KMS-11 (cell line): ENCODE data around the gene ANKRD55.
"Not testable (repeated sequence)": the region's sequence is repeated elsewhere in the genome, so short reads cannot be mapped to it uniquely, and the experiment has no call there.

ENCODE experiments used
- H2AFZ ChIP-seq: fragments of 200-600 bp; sonication (generic); 2 replicates; pipeline ENCODE4 v1.6.1; 2016; ENCODE audit warnings: antibody characterized with exemption, mixed run types, low read depth
- H3K27ac ChIP-seq: fragments of 200-600 bp; sonication (generic); 2 replicates; pipeline ENCODE4 v1.6.1; 2016; ENCODE audit warnings: mild to moderate bottlenecking, mixed run types
- H3K27me3 ChIP-seq: fragments of 200-600 bp; sonication (generic); 2 replicates; pipeline ENCODE4 v1.6.1; 2017; ENCODE audit warnings: mild to moderate bottlenecking, low read depth, mixed run types, moderate library complexity; ENCODE audit not compliant: insufficient read depth
- H3K36me3 ChIP-seq: fragments of 200-600 bp; sonication (generic); 2 replicates; pipeline ENCODE4 v1.6.1; 2017; ENCODE audit warnings: mild to moderate bottlenecking, mixed run types; ENCODE audit not compliant: insufficient read depth
- H3K4me1 ChIP-seq: fragments of 200-600 bp; sonication (generic); 2 replicates; pipeline ENCODE4 v1.6.1; 2016; ENCODE audit warnings: mild to moderate bottlenecking, low read depth, mixed run types; ENCODE audit not compliant: poor library complexity, severe bottlenecking
- H3K4me2 ChIP-seq: fragments of 200-600 bp; sonication (generic); 2 replicates; pipeline ENCODE4 v1.7.0; 2016; ENCODE audit warnings: mild to moderate bottlenecking, mixed run types
- H3K4me3 ChIP-seq: fragments of 200-600 bp; sonication (generic); IDR thresholded peaks from 2 replicates; pipeline ENCODE4 v1.6.1; 2017; ENCODE audit warnings: low read depth, low read length, mixed read lengths; ENCODE audit not compliant: insufficient read depth
- H3K79me2 ChIP-seq: fragments of 200-600 bp; sonication (generic); 2 replicates; pipeline ENCODE4 v1.6.1; 2016; ENCODE audit warnings: low read depth, mixed run types; ENCODE audit not compliant: insufficient read depth
- H3K9ac ChIP-seq: fragments of 200-600 bp; sonication (generic); 2 replicates; pipeline ENCODE4 v1.6.1; 2016; ENCODE audit warnings: mild to moderate bottlenecking, mixed run types
- H4K20me1 ChIP-seq: fragments of 200-600 bp; sonication (generic); 2 replicates; pipeline ENCODE4 v1.6.1; 2016; ENCODE audit warnings: mild to moderate bottlenecking, mixed run types; ENCODE audit not compliant: insufficient read depth
- TF ChIP-seq, protein P1 (sequence below): fragments of 200-600 bp; sonication (generic); conservative IDR thresholded peaks from 2 replicates; pipeline ENCODE4 v1.6.1; 2017; ENCODE audit warnings: low read depth, mild to moderate bottlenecking, antibody characterized with exemption, low read length, moderate library complexity, mixed read lengths

ANKRD55 gene

DNA sequence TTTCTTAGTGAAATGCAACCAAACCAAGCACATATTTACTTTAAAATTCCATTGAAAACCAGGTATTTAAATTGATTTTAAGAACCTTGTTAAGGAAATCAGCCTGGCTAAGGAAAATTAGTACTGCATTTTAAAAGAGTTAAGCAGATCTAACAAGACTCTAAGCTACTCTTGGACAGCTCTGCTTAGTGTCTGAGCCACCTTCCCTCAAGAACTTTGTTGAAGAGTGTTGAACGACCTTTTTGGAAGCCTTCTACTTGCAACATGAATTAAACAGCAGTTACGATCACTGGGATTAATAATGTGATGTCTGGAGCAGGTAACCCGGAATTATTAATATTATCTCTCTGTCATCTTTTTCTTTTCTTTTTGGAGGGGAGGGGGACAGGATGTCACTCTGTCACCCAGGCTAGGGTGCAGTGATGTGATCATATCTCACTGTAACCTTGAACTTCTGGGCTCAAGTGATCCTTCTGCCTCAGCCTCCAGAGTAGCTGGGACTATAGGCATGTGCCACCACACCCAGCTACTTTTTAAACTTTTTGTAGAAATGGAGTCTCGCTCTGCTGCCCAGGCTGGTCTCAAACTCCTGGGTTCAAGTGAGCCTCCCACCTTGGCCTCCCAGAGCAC is 74.7 kb downstream of the ANKRD55 start:
- Histone ChIP-seq H3K9ac (no peak overlapping the region), H3K4me1 (peaks cover 100% of the 10 kb centered on the region), H3K27me3 (no peaks in the 10 kb centered on the region), H3K36me3 (no peaks in the 10 kb centered on the region), H3K4me2 (peak overlapping the region; percentile 81; the same call in 1 of the 2 replicates), H2AFZ (no peak overlapping the region), H3K79me2 (peaks cover 7% of the 10 kb centered on the region; the same call in 1 of the 2 replicates), H4K20me1 (no peaks in the 10 kb centered on the region), H3K27ac (peak overlapping the region; percentile 96), H3K4me3 (no peak overlapping the region)
- TF ChIP-seq, protein P1, sequence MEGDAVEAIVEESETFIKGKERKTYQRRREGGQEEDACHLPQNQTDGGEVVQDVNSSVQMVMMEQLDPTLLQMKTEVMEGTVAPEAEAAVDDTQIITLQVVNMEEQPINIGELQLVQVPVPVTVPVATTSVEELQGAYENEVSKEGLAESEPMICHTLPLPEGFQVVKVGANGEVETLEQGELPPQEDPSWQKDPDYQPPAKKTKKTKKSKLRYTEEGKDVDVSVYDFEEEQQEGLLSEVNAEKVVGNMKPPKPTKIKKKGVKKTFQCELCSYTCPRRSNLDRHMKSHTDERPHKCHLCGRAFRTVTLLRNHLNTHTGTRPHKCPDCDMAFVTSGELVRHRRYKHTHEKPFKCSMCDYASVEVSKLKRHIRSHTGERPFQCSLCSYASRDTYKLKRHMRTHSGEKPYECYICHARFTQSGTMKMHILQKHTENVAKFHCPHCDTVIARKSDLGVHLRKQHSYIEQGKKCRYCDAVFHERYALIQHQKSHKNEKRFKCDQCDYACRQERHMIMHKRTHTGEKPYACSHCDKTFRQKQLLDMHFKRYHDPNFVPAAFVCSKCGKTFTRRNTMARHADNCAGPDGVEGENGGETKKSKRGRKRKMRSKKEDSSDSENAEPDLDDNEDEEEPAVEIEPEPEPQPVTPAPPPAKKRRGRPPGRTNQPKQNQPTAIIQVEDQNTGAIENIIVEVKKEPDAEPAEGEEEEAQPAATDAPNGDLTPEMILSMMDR = no peak

DNA sequence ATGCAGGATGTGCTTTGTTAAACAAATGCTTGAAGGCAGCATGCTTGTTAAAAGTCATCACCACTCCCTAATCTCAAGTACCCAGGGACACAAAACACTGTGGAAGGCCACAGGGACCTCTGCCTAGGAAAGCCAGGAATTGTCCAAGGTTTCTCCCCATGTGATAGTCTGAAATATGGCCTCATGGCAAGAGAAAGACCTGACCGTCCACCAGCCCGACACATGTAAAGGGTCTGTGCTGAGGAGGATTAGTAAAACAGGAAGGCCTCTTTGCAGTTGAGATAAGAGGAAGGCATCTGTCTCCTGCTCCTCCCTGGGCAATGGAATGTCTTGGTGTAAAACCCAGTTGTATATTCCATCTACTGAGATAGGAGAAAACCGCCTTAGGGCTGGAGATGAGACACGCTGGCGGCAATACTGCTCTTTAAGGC is 75.9 kb downstream of the ANKRD55 start:
- not testable (repeated sequence) for H4K20me1 ChIP-seq
- H3K4me1 ChIP-seq = peaks cover 100% of the 10 kb centered on the region

DNA sequence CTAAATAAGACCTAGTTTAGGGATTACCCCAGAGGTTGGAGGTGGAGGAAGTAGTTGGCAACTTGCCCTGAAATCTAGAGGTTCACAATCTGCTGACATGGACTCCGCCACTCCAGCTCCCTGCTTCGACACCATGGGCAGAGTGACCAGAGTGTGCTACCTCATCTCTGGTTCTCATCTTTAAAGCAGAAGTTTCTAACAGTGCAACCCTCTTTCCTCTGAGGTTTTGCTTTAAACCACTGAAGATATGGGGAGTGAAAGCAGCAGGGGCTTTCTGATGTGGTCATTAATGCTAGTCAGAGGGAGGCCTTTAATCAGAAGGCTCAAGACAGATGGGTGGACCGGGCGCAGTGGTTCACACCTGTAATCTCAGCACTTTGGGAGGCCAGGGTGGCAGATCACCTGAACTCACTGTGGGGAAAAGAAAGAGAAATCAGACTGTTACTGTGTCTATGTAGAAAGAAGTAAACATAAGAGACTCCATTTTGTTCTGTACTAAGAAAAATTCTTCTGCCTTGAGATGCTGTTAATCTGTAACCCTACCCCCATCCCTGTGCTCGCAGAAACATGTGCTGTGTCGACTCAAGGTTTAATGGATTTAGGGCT is 76.4 kb downstream of the ANKRD55 start:
- H3K9ac ChIP-seq = peak overlapping the region; percentile 41; the same call in 1 of the 2 replicates
- H3K79me2 ChIP-seq = peaks cover 13% of the 10 kb centered on the region; the same call in 1 of the 2 replicates
- not testable (repeated sequence) for H4K20me1 ChIP-seq, H3K36me3 ChIP-seq, H3K4me3 ChIP-seq, H2AFZ ChIP-seq, H3K27me3 ChIP-seq
- H3K27ac ChIP-seq = peak overlapping the region; percentile 96
- H3K4me2 ChIP-seq = peak overlapping the region; percentile 81
- H3K4me1 ChIP-seq = peaks cover 100% of the 10 kb centered on the region

More for the DNA sequence above, 75.9 kb downstream of the ANKRD55 start:
- not testable (repeated sequence) for H2AFZ ChIP-seq, H3K4me3 ChIP-seq, H3K27me3 ChIP-seq, H3K36me3 ChIP-seq
- H3K79me2 ChIP-seq = peaks cover 13% of the 10 kb centered on the region; the same call in 1 of the 2 replicates
- H3K4me2 ChIP-seq = peak overlapping the region; percentile 81
- H3K27ac ChIP-seq = peak overlapping the region; percentile 96
- H3K9ac ChIP-seq = peak overlapping the region; percentile 41; the same call in 1 of the 2 replicates

DNA sequence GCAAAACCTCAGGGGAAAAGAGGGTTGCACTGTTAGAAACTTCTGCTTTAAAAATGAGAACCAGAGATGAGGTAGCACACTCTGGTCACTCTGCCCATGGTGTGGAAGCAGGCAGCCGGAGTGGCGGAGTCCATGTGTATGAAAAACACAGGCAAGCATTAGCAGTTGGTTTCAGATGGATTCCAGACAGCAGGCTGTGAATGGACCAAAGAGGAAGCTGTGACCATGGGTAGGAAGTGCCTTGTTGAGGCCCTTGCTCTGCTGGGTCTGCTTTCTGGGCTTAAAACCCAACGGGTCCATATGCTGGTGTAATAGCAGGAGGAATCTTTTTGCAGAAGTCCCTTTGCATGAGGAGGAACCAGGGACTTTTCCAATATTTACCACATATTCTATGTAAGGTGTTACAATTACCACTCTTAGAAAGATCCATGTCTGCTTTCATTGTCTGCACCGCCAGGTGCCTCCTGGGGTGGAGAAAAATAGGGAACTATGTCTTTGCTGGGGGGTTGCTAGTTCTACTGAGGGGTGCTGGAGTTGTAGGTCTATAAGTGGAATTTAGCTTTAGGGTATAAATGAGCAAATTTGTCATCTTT is 77.0 kb downstream of the ANKRD55 start:
- Histone ChIP-seq H4K20me1 (no peaks in the 10 kb centered on the region), H2AFZ (no peak overlapping the region), H3K9ac (peak overlapping the region; percentile 41; the same call in 1 of the 2 replicates), H3K27ac (peak overlapping the region; percentile 96), H3K4me1 (peaks cover 100% of the 10 kb centered on the region), H3K27me3 (no peaks in the 10 kb centered on the region), H3K4me2 (peak overlapping the region; percentile 81), H3K36me3 (no peaks in the 10 kb centered on the region), H3K4me3 (no peak overlapping the region), H3K79me2 (peaks cover 13% of the 10 kb centered on the region; the same call in 1 of the 2 replicates)
- TF ChIP-seq, protein P1 = no peak; the same call in 1 of the 2 replicates

DNA sequence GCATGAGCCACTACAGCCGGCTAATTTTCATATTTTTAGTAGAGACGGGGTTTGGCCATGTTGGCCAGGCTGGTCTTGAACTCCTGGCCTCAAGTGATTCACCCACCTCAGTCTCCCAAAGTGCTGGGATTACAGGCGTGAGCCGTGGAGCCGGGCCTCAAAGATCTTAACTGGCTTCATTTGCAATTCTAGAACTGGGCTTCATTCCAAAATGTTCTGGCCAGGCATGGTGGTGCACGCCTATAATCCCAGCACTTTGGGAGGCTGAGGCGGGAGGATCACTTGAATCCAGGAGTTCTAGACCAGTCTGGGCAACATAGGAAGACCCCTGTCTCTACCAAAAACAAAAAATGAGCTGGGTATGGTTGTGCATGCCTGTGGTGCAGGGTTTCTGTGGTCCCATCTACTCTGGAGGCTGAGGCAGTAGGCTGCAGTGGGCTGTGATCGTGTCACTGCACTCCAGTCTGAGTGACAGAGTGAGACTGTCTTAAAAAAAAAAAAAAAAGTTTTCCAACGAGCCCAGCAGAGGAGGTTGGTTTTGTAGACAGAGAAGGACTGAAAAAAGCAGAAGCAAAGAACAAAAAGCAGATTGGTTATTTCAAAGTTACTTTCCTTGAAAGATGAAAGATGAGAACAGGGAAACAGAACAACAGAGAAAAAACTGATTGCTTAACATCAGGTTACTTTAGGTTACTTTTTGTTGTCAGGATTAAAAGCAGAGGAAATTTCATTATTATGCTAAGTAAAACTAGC is 78.2 kb downstream of the ANKRD55 start:
- no peak overlapping the region for H2AFZ ChIP-seq
- H3K79me2 ChIP-seq = peaks cover 24% of the 10 kb centered on the region
- H3K4me2 ChIP-seq = peak overlapping the region; percentile 81
- no peaks in the 10 kb centered on the region for H4K20me1 ChIP-seq
- peak overlapping the region; percentile 96 for H3K27ac ChIP-seq
- H3K36me3 ChIP-seq = no peaks in the 10 kb centered on the region
- no peak overlapping the region for H3K4me3 ChIP-seq
- H3K4me1 ChIP-seq = peaks cover 100% of the 10 kb centered on the region
- H3K9ac ChIP-seq = peak overlapping the region; percentile 41
- TF ChIP-seq, protein P1 = no peak
- H3K27me3 ChIP-seq = no peaks in the 10 kb centered on the region
